Measurements from ENCODE around the gene HJURP.

HJURP gene

DNA sequence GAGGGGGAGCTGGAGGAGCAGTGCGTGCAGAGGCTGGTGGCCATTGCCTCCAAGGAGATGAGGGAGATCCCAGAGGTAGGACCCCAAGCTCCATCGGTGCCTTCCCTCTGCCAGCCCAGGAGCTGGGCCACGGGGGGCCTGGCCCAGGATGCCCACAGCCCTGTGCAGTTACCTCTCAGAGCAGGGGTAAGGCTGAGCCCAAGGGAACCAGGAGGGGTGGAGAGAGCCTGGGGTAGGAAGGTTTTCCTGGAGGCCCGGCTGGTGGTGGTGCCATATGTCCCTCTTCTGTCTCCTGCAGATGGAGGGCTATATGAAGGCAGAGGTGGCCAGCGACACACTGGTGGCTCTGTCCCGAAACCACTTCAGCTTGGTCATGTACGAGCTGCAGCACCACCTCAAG lies 64.8 kb downstream of the HJURP start:
- H3K4me3 Mint-ChIP-seq: no peak overlapping the region
- no peaks in the 10 kb centered on the region for H3K36me3 Mint-ChIP-seq (ENCODE audit: low read depth)
- peaks cover 9% of the 10 kb centered on the region for H3K27me3 Mint-ChIP-seq (ENCODE audit: low read depth)
- no peak overlapping the region for H3K27ac Mint-ChIP-seq
- peaks cover 6% of the 10 kb centered on the region for H3K9me3 Mint-ChIP-seq
- TF ChIP-seq, protein P1, sequence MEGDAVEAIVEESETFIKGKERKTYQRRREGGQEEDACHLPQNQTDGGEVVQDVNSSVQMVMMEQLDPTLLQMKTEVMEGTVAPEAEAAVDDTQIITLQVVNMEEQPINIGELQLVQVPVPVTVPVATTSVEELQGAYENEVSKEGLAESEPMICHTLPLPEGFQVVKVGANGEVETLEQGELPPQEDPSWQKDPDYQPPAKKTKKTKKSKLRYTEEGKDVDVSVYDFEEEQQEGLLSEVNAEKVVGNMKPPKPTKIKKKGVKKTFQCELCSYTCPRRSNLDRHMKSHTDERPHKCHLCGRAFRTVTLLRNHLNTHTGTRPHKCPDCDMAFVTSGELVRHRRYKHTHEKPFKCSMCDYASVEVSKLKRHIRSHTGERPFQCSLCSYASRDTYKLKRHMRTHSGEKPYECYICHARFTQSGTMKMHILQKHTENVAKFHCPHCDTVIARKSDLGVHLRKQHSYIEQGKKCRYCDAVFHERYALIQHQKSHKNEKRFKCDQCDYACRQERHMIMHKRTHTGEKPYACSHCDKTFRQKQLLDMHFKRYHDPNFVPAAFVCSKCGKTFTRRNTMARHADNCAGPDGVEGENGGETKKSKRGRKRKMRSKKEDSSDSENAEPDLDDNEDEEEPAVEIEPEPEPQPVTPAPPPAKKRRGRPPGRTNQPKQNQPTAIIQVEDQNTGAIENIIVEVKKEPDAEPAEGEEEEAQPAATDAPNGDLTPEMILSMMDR (IDR thresholded peaks at IDR 0.05; ENCODE audit: unreplicated experiment in 3 of 3): no peak
- H3K4me1 Mint-ChIP-seq: no peaks in the 10 kb centered on the region
